ENCODE results near the gene GPR137.

Gene GPR137

DNA sequence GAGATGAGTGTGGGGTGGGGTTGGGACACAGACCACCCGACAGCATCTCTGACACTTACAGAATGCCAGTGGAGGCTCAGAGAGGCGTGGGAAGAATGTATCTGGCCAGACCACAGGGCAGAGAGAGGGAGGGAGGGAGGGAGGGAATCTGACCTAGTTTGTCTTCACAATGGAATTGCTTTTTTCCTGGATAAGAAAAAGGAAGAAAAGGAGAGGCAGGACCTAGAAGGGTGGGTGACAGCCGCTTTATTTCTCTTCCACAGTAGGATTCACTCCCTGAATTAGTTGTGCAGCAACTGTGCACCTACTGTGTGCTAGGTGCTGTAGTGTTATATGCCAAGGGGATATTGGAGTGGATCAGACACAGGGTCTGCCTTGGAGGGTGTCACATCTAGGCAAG, 9.1 kb downstream of the GPR137 start:
- no peak overlapping the region for H3K4me3 ChIP-seq (ENCODE audit: low read depth, low read length)
- no peak for TF ChIP-seq SALL2 (tag by site-specific recombination; IDR thresholded peaks at IDR 0.05; ENCODE audit: borderline replicate concordance)
- TF ChIP-seq, protein P1, sequence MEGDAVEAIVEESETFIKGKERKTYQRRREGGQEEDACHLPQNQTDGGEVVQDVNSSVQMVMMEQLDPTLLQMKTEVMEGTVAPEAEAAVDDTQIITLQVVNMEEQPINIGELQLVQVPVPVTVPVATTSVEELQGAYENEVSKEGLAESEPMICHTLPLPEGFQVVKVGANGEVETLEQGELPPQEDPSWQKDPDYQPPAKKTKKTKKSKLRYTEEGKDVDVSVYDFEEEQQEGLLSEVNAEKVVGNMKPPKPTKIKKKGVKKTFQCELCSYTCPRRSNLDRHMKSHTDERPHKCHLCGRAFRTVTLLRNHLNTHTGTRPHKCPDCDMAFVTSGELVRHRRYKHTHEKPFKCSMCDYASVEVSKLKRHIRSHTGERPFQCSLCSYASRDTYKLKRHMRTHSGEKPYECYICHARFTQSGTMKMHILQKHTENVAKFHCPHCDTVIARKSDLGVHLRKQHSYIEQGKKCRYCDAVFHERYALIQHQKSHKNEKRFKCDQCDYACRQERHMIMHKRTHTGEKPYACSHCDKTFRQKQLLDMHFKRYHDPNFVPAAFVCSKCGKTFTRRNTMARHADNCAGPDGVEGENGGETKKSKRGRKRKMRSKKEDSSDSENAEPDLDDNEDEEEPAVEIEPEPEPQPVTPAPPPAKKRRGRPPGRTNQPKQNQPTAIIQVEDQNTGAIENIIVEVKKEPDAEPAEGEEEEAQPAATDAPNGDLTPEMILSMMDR (tag by site-specific recombination; IDR thresholded peaks at IDR 0.05), result no peak
- no peak for TF ChIP-seq ZNF585B (tag by site-specific recombination; IDR thresholded peaks at IDR 0.05)
- TF ChIP-seq, protein P2, sequence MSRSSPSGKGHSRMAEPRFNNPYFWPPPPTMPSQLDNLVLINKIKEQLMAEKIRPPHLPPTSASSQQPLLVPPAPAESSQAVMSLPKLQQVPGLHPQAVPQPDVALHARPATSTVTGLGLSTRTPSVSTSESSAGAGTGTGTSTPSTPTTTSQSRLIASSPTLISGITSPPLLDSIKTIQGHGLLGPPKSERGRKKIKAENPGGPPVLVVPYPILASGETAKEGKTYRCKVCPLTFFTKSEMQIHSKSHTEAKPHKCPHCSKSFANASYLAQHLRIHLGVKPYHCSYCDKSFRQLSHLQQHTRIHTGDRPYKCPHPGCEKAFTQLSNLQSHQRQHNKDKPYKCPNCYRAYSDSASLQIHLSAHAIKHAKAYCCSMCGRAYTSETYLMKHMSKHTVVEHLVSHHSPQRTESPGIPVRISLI (tag by site-specific recombination; IDR thresholded peaks at IDR 0.05), result no peak
- TF ChIP-seq, protein P3, sequence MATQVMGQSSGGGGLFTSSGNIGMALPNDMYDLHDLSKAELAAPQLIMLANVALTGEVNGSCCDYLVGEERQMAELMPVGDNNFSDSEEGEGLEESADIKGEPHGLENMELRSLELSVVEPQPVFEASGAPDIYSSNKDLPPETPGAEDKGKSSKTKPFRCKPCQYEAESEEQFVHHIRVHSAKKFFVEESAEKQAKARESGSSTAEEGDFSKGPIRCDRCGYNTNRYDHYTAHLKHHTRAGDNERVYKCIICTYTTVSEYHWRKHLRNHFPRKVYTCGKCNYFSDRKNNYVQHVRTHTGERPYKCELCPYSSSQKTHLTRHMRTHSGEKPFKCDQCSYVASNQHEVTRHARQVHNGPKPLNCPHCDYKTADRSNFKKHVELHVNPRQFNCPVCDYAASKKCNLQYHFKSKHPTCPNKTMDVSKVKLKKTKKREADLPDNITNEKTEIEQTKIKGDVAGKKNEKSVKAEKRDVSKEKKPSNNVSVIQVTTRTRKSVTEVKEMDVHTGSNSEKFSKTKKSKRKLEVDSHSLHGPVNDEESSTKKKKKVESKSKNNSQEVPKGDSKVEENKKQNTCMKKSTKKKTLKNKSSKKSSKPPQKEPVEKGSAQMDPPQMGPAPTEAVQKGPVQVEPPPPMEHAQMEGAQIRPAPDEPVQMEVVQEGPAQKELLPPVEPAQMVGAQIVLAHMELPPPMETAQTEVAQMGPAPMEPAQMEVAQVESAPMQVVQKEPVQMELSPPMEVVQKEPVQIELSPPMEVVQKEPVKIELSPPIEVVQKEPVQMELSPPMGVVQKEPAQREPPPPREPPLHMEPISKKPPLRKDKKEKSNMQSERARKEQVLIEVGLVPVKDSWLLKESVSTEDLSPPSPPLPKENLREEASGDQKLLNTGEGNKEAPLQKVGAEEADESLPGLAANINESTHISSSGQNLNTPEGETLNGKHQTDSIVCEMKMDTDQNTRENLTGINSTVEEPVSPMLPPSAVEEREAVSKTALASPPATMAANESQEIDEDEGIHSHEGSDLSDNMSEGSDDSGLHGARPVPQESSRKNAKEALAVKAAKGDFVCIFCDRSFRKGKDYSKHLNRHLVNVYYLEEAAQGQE (tag by site-specific recombination; IDR thresholded peaks at IDR 0.05), result no peak
- no peak for TF ChIP-seq ZNF423 (tag by site-specific recombination; IDR thresholded peaks at IDR 0.05)
- no peak for TF ChIP-seq ZFP3 (tag by site-specific recombination; IDR thresholded peaks at IDR 0.05; ENCODE audit: low read depth)
- TF ChIP-seq, protein P4, sequence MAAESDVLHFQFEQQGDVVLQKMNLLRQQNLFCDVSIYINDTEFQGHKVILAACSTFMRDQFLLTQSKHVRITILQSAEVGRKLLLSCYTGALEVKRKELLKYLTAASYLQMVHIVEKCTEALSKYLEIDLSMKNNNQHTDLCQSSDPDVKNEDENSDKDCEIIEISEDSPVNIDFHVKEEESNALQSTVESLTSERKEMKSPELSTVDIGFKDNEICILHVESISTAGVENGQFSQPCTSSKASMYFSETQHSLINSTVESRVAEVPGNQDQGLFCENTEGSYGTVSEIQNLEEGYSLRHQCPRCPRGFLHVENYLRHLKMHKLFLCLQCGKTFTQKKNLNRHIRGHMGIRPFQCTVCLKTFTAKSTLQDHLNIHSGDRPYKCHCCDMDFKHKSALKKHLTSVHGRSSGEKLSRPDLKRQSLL (tag by site-specific recombination; IDR thresholded peaks at IDR 0.05), result no peak
- TF ChIP-seq, protein P5, sequence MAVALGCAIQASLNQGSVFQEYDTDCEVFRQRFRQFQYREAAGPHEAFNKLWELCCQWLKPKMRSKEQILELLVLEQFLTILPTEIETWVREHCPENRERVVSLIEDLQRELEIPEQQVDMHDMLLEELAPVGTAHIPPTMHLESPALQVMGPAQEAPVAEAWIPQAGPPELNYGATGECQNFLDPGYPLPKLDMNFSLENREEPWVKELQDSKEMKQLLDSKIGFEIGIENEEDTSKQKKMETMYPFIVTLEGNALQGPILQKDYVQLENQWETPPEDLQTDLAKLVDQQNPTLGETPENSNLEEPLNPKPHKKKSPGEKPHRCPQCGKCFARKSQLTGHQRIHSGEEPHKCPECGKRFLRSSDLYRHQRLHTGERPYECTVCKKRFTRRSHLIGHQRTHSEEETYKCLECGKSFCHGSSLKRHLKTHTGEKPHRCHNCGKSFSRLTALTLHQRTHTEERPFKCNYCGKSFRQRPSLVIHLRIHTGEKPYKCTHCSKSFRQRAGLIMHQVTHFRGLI (tag by site-specific recombination; IDR thresholded peaks at IDR 0.05), result no peak
- TF ChIP-seq ZNF544 (tag by site-specific recombination; IDR thresholded peaks at IDR 0.05), result no peak
- TF ChIP-seq ZNF37A (tag by site-specific recombination; IDR thresholded peaks at IDR 0.05), result no peak
- TF ChIP-seq ZNF19 (tag by site-specific recombination; IDR thresholded peaks at IDR 0.05; ENCODE audit: low read depth), result no peak
- TF ChIP-seq ZNF777 (tag by site-specific recombination; IDR thresholded peaks at IDR 0.05; ENCODE audit: borderline replicate concordance), result no peak
- no peak for TF ChIP-seq ZNF837 (tag by site-specific recombination; IDR thresholded peaks at IDR 0.05)
- no peak for TF ChIP-seq ZNF132 (tag by site-specific recombination; IDR thresholded peaks at IDR 0.05; ENCODE audit: borderline replicate concordance)
- TF ChIP-seq ZBTB1 (tag by site-specific recombination; IDR thresholded peaks at IDR 0.05), result no peak
- no peak for TF ChIP-seq ZNF654 (tag by site-specific recombination; IDR thresholded peaks at IDR 0.05; ENCODE audit: low read depth)
- TF ChIP-seq HOXD13 (CRISPR knock-in tag; IDR thresholded peaks at IDR 0.05; ENCODE audit: borderline replicate concordance), result no peak
- no peak for TF ChIP-seq MYNN (tag by site-specific recombination; IDR thresholded peaks at IDR 0.05; ENCODE audit: borderline replicate concordance)
- H3K4me1 ChIP-seq (ENCODE audit: control insufficient read depth, insufficient read depth, low read length), result no peaks in the 10 kb centered on the region
- POLR2A ChIA-PET, result interaction anchor here (0.7 kb wide), 3 partner anchors 27 to 95 kb away, joined by 4 to 6 read pairs (median 5); no protein-coding TSS in a partner anchor
- no peak overlapping the region for H3K27ac ChIP-seq (ENCODE audit: extremely low read depth, low read depth, low read length)
- no peaks in the 10 kb centered on the region for H3K36me3 ChIP-seq (ENCODE audit: control insufficient read depth in 2 of 2, insufficient read depth in 1 of 2, low read length in 2 of 2)
- CTCF ChIA-PET, result interaction anchor here (0.6 to 1.0 kb wide), 2 partner anchors 60 to 222 kb away, joined by 3 read pairs; no protein-coding TSS in a partner anchor
- H3K9me3 ChIP-seq (ENCODE audit: control insufficient read depth, insufficient read depth, low read depth, low read length), result no peaks in the 10 kb centered on the region
